Measurements from ENCODE around the gene DAO.
A peak's percentile ranks its signal among the peaks of the same experiment; 100 is the strongest.
"Not testable (repeated sequence)": the region's sequence is repeated elsewhere in the genome, so short reads cannot be mapped to it uniquely, and the experiment has no call there.

Gene DAO

GRCh38 chr12:108849660-108850059 is 30.2 kb upstream of the DAO start:
- no peak for DNase-seq (ENCODE audit: low read depth in 3 of 3)

GRCh38 chr12:108850854-108851573 is 28.9 kb upstream of the DAO start:
- DNase-seq (ENCODE audit: low read depth in 3 of 3): no peak

GRCh38 chr12:108852674-108853309 is 27.1 kb upstream of the DAO start:
- no peak for DNase-seq (ENCODE audit: low read depth in 3 of 3)

GRCh38 chr12:108853426-108853825 is 26.5 kb upstream of the DAO start:
- DNase-seq (ENCODE audit: low read depth in 3 of 3): no peak

- DNase-seq (ENCODE audit: low read depth in 3 of 3): no peak
These were observed 25.9 kb upstream of the DAO start for GRCh38 chr12:108853981-108854446.

GRCh38 chr12:108854451-108855283 is 25.2 kb upstream of the DAO start:
- no peak for DNase-seq (ENCODE audit: low read depth in 3 of 3)

- DNase-seq (ENCODE audit: low read depth in 3 of 3): no peak
These were observed 24.4 kb upstream of the DAO start for GRCh38 chr12:108855284-108856169.

GRCh38 chr12:108856170-108856427 is 23.8 kb upstream of the DAO start:
- DNase-seq (ENCODE audit: low read depth in 3 of 3): no peak

- DNase-seq (ENCODE audit: low read depth in 3 of 3): peak; percentile 30 to 53 (median 52)
These were observed 23.3 kb upstream of the DAO start for GRCh38 chr12:108856428-108857157.

- no peak for DNase-seq (ENCODE audit: low read depth in 3 of 3)
These were observed 22.8 kb upstream of the DAO start for GRCh38 chr12:108857158-108857407.

GRCh38 chr12:108858311-108859074 is 21.4 kb upstream of the DAO start:
- DNase-seq (ENCODE audit: low read depth in 3 of 3): no peak

- DNase-seq (ENCODE audit: low read depth in 3 of 3): not testable (repeated sequence)
These were observed 20.6 kb upstream of the DAO start for GRCh38 chr12:108859141-108859922.

GRCh38 chr12:108859923-108860291 is 20.0 kb upstream of the DAO start:
- DNase-seq (ENCODE audit: low read depth in 3 of 3): no peak

- DNase-seq (ENCODE audit: low read depth in 3 of 3): no peak
These were observed 19.4 kb upstream of the DAO start for GRCh38 chr12:108860443-108860842.

- no peak for DNase-seq (ENCODE audit: low read depth in 3 of 3)
These were observed 17.9 kb upstream of the DAO start for GRCh38 chr12:108861878-108862587.

GRCh38 chr12:108862588-108862959 is 17.3 kb upstream of the DAO start:
- no peak for DNase-seq (ENCODE audit: low read depth in 3 of 3)

GRCh38 chr12:108865169-108865568 is 14.7 kb upstream of the DAO start:
- no peak for DNase-seq (ENCODE audit: low read depth in 3 of 3)

GRCh38 chr12:108866083-108866482 is 13.8 kb upstream of the DAO start:
- DNase-seq (ENCODE audit: low read depth in 3 of 3): not testable (repeated sequence)

- no peak for DNase-seq (ENCODE audit: low read depth in 3 of 3)
These were observed 11.1 kb upstream of the DAO start for GRCh38 chr12:108868781-108869180.
